Fibroblast of peridontal ligament (primary cell): ENCODE results near the gene TXNDC17.
"Not testable (repeated sequence)": the region's sequence is repeated elsewhere in the genome, so short reads cannot be mapped to it uniquely, and the experiment has no call there.

ENCODE experiments used
- DNase-seq: peaks from one replicate; pipeline ENCODE4 v3.0.0-alpha.2; 2010; ENCODE audit errors: extremely low read depth

TXNDC17 gene

DNA sequence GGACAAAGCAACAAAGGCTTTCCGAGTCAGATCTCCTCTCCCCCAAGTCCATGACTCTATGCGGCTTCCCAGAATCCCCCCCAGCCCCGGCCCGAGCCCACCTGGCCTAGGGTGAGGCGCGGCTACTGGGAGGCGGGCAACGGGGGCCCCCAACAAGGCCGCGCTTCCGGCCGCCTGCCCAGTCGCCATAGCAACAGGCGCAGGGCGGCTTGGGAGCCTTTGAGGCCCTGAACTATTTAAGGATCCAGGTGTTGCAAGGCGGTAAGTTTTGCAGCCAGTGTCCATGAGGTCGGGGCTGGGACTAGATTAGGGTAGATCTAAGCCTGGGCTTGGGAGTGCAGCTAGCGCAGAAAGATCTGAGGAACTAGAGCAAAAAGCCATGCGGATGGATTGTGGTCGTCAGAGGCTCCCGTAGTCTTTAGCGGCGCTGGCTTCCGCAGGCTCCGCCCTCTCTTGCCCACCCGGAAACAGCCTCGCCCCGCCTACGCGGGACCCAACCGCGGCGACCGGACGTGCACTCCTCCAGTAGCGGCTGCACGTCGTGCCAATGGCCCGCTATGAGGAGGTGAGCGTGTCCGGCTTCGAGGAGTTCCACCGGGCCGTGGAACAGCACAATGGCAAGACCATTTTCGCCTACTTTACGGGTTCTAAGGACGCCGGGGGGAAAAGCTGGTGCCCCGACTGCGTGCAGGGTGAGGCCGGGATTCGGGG, at the start of gene TXNDC17, which contains the start of gene KIAA0753:
Gene TXNDC17 (plus strand): TSS at position 525 of the 711 bp plus-strand sequence. CDS start 23 bp downstream, at position 548.
Gene KIAA0753 (minus strand): TSS at position 176 of the 711 bp plus-strand sequence. CDS start 5,608 bp downstream, outside the sequence.
- peak; percentile 87 for DNase-seq

GRCh38 chr17:6591599-6592158, 49.2 kb upstream of the TXNDC17 start:
- peak; percentile 55 for DNase-seq

DNA sequence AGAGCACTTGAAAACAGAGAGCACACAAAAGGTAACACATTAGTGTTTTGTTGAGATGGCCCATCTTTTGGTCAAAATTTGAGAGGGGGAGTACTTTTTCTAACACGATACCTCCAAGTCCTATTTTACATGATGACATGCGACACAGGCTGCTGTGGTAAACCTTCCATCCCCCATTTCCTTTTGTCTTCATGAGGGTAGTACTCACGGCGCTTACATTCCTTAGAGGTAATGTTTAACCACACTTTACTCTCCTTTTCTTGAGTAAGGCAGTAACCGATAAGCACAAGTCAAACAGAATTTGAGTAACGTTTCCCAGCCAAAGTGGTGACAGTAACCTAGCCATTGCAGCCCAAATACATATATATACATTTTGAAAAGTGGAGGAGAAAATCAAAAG, 48.7 kb upstream of the TXNDC17 start:
- DNase-seq, result no peak

GRCh38 chr17:6593371-6593770, 47.5 kb upstream of the TXNDC17 start:
- DNase-seq, result not testable (repeated sequence)

- no peak for DNase-seq
Measured at GRCh38 chr17:6596081-6596480, 44.8 kb upstream of the TXNDC17 start.

DNA sequence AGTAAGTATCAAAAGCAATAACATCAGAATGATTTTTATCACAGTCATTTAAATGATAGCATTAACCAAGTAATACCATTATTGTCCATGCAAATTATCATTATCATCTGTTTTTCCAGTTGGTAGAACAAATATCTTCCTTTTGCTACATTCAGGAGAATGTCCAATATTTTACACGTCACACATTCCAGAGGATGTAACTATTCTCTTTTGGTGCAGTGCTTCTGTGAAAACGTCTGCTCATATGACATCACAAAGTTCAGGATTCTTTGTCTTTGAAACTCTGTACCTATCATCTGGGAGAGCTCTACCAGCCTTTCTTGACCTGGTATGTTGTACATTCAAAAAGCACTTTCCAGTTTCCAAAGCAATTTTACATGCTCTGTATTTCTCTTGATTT, 44.3 kb upstream of the TXNDC17 start:
- DNase-seq, result no peak

DNA sequence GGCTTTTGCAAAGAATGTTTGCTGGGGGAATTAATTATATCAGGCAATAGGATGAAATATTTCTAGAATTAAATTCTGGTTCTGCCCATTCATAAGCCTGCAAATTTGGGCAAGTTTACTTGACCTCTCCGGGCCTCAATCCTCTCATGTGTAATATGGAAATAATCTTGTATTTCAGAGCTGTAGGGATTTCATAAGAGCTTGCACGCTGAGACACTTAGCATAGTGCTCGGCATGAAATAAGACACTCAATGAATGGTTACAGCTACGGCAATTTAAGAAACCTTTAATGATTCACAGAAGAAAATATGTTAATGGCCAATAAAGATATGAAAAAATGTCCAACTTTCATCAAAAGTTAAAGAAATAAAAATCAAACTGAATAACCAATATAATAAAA, 43.9 kb upstream of the TXNDC17 start:
- peak; percentile 9 for DNase-seq

DNA sequence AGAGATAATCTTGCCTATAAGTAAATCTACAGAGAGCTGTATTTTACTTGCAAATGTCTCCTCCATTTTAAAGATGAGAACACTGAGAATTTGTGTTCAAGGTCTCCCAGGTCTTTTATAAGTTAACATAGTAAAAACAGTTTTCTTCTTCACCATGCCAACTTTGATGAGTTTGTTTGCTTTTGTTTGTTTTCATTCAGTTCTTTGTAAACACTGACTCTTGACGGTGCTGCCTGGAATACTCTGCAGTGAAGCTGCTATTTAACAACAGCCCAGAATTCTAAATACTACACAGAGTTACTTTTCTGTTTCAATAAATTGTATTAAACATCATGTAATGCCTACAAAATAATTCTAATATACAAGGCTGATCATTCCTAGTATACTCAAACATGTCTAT, 43.1 kb upstream of the TXNDC17 start:
- DNase-seq, result no peak

GRCh38 chr17:6599364-6599763, 41.5 kb upstream of the TXNDC17 start:
- DNase-seq, result peak; percentile 48

GRCh38 chr17:6602141-6602540, 38.7 kb upstream of the TXNDC17 start:
- DNase-seq, result no peak

DNA sequence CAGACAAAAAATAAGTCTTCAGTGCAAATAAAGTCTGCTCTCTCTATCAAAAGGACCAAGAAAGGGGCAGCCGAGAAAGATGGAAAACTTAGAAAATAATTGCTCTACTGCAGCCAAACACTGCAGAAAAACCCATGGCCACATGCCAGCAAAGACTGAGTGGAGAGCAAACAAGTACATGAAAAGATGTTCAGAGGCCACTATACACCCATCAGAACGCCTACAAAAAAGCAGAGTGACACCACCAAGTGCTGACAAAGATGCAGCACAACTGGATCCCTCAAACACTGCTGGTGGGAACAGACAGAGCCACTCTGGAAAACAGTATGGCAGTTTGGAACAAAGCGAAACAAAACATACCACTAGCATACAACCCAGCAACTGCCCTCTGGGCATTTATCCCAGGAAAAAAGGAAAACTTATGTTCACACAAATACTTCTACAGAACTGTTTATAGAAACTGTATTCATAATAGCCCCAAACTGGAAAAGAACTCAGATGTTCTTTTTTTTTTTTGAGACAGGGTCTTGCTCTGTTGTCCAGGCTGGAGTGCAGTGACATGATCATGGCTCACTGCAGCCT, 37.0 kb upstream of the TXNDC17 start:
- DNase-seq, result peak; percentile 55

DNA sequence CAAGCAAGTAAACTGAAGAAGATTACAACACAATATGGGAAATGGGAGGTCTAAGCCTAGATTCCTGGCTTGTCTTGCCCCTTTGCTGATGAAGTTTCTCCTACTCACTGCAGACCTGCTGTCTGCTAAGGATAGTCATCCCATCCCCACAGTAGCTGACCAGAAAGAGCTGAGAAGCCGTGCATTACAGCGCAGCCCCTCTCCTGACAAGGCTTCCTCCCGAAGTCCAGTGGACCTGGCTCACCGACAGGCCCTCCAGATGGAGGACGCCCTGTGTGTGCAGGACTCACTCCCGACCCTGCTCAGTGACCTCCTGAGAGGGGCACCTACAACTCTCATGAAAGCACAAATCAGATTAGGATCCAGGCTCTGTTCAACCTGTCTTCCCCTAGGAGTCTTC, 35.7 kb upstream of the TXNDC17 start:
- DNase-seq, result no peak

DNA sequence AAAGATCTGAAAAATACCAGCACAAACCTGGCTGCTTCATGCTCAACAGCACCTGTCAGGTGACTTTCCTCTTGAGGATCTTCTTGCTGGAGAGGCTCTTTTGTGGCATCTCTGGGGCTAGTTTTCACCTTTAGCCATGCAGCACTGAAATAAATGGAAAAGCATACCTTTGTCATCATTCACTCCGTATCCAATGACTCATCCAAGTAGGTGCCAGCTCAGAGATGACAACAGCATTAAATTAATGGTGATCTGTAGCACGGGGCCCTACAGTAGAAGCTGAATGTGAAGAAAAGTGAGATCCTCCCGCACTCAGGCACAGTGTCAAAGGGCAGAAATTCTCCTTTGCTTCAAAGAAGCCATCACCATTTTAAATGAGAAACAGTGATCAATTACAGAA, 32.5 kb upstream of the TXNDC17 start:
- no peak for DNase-seq

DNA sequence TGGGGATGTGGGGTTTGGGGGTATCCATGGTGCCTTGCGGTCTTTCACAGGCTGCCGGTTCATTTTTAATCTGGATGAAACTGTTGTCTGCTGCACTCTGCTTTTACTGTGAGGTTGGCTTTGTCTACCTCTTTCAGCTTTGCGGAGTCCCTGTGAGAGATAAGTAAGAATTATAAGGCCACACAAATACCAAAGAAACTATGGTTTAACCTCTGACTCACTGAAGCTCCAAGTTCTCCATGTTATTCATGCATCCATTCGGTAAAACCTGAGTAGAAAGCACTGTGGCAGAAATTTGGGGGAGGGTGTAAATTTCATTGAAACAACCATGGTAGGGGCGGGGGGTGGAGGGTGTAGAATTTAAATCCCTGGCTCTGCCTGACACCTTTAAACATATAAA, 30.8 kb upstream of the TXNDC17 start:
- DNase-seq, result no peak

GRCh38 chr17:6611231-6611630, 29.6 kb upstream of the TXNDC17 start:
- no peak for DNase-seq

DNA sequence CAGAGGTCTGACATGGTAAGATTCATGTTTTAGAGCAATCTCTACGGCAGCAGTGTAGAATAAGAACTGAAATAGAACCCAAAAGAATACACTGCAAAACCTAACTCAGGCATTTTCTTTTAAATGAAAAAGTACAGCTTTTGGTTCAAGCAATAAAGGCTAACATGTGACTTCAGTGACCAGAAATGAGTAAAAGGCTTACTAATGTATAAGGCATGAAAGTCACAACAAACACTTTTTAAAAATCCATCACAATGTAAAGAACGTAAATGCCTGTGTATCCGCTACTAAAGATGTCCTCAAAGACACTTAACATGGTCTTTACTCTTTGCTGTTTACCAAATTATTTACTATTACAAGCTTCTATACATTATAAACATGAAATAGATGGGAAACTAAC, 16.9 kb upstream of the TXNDC17 start:
- peak; percentile 24 for DNase-seq

DNA sequence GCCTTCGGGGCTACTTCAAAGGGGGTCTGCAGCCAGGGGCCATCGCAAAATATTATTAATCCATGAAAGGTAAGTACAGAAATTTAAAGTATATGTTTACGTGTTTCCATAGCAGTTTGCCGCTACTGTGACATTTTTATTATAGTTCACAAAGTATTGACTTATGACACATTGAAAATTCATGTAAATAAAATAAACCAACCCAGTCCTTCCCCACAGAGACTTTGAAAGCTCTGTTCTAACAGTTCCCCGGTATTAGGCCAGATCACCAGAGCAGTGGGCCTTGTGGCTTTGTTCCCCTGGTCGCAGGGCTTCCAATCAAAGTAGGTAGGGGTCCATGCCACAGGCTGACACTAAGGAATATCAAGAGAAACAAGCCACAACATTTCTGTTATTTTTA, 14.2 kb upstream of the TXNDC17 start:
- no peak for DNase-seq

GRCh38 chr17:6627019-6627418, 13.8 kb upstream of the TXNDC17 start:
- DNase-seq, result peak; percentile 30

DNA sequence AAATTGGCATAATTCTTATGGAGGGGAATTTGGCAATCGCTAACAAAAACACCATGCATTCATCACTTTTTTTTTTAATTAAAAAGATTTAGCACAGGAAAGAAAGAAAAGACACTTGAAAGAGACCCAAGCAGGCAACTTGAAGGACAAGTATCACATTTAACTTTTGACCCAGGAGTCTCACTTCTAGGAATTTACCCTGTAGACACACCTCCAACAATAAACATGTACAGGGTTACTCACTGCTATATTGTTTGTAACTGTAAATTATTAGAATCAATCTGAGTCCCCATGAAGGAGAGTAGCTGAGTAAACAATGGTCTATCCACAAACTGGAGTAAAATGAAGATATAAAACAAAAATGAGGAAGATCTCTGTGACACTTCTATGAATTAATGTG, 10.5 kb upstream of the TXNDC17 start:
- no peak for DNase-seq

DNA sequence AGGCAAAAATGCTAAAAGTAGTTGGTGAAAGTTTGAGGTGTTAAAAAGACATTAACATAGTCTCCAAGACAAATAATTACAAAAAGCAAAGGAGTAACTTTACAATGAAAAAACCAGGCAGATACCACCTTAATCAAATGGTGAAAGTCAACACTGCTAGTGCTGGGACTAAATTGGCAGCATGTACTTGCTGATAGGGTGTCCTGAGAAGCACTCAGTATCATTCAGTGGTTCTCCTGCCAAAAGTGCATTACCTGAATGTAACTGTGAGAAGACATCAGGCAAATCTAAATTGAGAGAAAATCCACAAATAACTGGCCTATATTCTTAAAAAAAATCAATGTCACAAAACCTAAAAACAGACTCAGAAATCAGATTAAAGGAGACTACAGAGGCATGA, 8.3 kb upstream of the TXNDC17 start:
- DNase-seq, result no peak

DNA sequence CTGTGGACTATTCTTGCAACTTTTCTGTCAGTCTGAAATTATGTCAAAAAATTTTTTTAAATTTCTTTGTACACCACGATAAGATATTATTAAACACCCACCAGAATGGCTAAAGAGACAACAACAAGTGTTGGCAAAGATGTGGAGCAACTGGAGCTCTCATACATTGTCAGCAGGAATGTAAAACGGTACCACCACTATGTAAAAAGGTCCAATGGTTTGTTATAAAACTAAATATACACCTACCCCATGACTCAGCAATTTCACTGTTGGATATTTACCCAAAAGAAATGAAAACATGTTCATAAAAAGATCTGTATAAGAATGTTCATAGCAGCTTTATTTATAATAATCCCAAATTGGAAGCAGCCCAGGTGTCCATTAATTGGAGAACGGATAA, 7.6 kb upstream of the TXNDC17 start:
- DNase-seq, result no peak

DNA sequence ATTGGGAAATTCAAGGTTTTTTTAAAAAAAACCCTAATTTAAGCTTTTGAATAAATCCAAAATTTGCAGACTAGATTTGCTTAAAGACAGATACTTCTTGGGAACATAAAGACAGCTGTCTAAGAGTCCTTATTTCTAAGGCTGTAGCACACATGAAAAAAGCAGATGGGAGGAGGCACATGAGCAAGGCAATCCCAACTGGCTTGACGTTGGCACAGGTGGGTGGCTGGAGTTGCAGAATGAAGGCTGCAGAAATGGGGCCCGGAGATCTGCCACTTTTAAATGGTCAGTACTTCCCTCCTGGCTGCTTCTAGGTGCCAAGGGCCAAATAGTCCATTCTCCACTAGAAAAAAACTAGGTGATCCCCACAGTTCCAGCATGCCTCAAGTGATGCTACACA, 4.8 kb upstream of the TXNDC17 start:
- DNase-seq, result no peak
